GM19324 (cell line): ENCODE results near the gene PRDM7.
A peak's percentile ranks its signal among the peaks of the same experiment; 100 is the strongest.
"Not testable (repeated sequence)": the region's sequence is repeated elsewhere in the genome, so short reads cannot be mapped to it uniquely, and the experiment has no call there.

Source experiments
- ATAC-seq: cut with Tn5 transposase; IDR thresholded peaks from one replicate; pipeline ENCODE4 v1.9.1; 2021; ENCODE audit warnings: mild to moderate bottlenecking, moderate library complexity; ENCODE audit not compliant: unreplicated experiment, low FRiP score

Gene PRDM7

DNA sequence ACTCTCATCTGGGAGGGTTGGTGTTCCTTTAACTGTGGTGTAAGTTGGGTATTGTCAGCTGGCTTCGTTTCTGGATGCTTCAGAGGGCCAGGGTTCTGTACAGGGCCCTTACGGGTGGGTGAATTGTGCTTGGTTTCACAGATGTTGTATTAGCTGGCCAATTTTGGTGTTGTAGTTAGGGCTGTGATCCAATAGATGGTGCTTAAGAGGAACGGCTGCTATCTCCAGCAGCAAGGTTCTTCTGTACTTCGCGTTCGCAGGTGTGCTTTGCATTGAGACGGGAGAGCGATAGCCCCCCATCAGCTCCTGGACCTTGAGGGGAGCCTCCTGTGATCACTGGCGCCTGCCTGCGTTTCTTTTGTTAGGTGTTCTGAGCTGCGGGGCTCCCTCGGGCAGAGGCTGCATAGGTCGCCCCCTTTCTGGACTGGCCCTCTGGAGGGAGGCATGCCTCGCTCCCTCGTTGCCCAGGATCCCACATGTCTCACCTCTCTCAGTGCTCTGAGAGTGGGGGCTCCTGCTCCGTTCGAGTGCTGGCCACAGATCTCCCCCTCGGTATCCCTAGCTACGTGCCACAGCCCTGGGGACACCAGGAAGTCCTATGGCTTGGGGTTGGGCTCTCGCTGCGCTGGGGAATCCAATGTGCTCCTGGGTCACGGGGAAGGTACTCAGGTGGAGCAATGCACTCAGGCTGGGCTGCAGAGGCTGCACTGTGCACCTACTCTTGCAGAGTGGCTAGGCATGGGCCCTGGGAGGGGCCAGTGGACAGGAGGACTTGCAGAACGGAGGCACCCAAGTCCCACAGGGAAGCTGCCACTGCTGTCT, 837 bp upstream of the PRDM7 start:
- ATAC-seq: peak; percentile 32

DNA sequence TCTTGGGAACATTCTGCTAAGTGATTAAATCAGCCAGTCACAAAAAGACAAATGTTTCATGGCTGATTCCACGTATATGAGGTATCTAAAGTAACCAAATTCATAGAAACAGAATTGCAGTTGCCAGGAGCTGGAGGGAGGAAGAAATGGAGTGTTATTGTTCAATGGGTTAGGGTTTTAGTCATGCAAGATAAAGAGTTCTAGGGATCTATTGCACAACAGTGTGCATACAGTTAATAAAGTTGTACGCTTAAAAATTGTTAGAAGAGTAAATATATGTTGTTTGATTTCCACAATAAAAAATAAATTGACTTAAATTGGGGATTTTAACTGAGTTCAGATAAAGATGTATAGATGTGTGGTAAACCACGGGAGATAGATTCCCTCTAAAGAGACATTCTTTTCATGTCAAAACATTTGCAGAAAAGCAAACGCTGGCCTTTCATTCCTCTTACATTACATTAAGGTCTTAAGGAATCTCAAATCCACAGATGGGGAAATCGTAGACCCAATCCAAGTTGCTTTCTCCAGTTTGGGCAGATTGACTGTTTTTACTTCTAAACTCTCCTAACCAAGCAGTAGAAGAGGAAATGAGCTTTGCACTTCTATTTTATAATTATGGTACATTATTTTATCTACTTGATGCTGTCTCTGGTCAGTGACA, 4.6 kb downstream of the PRDM7 start:
- ATAC-seq: no peak

DNA sequence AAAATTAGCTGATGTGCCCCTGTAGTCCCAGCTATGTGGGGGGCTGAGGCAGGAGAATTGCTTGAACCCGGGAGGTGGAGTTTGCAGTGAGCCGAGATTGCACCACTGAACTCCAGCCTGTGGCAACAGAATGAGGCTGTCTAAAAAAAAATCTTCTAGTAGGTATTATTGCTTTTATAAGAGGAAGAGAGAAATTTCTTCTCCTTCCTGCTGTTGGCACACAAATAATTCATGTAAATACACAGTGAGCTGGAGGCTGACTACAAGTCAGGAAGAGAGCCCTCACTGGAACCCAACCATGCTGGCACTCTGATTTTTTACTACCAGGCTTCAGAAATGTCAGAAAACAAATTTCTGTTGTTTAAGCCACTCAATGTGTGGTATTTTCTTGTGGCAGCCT, 6.7 kb downstream of the PRDM7 start:
- ATAC-seq: no peak

DNA sequence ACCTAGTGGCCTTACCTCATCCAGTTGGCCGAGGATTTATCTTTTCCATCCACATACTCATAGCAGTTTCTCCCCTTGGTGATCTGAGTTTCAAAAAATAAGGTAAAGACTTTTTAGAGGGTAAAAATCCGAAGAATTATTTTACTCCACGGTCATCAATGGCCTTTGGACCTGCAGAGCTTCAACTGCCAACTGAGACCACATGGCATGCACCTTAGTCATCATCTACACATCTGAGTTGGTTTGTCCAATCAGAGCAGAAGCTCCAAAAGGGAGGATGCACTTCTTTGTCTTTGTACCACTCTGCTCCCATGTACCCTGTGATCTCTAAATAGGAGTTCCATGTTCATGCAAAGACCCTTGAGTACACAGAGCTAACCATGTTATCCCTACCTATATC, 15.7 kb downstream of the PRDM7 start:
- no peak for ATAC-seq

DNA sequence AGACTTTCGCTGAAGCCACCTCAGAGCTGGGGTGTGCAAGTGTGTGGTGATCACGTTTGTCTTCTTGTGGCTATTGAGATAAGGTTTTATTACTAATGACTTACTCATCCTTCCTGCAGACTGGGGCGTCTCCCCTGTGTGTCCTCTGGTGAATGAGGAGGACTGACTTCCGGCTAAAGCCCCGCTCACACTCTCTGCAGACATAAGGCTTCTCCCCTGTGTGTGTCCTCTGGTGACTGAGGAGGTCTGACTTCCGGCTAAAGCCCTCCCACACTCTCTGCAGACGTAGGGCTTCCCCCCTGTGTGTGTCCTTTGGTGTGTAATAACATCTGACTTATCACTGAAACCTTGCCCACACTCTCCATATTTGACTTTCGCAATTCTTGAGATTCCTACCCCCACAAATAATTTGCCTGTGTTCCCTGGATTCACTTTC, 19.4 kb downstream of the PRDM7 start:
- ATAC-seq: no peak

DNA sequence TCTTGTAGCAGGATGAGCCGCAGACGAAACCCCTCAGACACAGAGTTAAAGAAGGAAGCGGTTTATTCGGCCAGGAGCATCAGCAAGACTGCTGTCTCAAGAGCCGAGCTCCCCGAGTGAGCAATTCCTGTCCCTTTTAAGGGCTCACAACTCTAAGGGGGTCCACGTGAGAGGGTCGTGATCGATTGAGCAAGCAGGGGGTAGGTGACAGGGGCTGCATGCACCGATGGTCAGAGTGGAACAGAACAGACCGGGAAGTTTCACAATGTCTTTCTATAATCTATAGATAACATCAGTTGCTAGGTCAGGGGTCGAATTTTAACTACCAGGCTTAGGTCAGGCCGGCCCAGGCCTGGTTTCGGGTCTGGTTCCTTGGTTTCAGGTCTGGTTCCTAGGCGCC, 20.6 kb downstream of the PRDM7 start:
- not testable (repeated sequence) for ATAC-seq

DNA sequence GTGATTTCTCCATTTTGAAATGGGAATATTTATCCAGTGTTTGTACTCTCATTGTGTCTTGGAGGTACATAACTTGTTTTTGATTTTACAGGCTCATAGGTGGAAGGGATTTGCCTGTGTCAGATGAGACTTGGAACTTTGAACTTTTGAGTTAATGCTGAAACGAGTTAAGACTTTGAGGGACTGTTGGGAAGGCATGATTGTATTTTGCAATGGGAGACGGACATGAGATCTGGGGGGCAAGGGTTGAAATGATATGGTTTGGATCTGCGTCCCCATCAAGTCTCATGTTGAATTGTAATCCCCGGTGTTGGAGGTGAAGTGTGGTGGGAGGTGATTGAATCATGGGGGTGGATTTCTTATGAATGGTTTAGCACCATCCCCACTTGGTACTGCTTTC, 21.8 kb downstream of the PRDM7 start:
- no peak for ATAC-seq

DNA sequence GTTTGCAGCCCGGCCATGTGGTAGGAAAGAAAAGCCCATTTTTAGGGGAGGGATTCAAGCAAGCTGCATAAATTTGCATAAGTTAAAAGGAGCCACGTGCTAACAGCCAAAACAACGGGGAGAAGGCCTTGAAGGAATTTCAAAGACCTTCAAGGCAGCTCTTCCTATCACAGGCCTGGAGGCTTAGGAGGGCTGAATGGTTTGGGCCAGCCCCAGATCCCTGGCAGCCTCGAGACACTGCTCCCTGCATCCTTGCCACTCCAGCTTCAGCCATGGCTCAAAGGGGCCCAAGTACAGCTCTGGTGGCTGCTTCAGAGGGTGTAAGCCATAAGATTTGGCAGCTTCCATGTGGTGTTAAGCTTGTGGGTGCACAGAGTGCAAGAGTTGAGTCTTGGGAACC, 22.6 kb downstream of the PRDM7 start:
- ATAC-seq: no peak

DNA sequence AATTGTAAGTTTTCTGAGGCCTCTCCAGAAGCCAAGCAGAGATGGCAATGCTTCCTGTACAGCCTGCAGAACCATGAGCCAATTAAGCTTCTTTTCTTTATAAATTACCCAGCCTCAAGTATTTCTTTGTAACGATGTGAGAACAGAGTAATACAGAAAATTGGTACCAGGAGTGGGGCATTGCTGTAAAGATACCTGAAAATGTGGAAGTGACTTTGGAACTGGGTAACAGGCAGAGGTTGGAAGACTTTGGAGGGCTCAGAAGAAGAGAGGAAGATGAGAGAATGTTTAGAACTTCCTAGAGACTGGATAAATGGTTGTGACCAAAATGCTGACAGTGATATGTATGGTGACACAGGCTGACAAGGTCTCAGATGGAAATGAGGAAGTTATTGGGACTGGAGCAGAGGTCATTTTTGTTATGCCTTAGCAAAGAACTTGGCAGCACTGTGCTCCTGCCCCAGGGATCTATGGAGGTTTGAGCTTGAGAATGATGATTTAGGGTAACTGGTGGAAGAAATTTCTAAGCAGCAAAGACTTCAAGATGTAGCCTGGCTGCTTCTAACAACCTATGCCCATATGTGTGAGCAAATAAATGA, 23.1 kb downstream of the PRDM7 start:
- no peak for ATAC-seq

DNA sequence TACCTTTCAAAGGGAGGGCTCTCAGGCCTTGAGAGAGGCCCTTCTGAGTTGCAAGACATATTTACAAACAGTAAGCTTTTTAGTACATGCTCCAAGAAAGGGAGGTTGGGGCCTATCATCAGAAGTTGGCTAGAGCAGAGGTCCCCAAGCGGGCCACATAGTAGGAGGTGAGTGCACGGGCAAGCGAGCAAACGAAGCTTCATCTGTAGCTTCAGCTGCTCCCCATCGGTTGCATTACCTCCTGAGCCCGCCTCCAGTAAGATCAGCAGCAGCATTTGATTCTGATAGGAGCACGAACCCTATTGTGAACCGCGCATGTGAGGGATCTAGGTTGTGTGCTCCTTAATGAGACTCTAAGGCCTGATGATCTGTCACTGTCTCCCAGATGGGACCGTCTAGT, 26.2 kb downstream of the PRDM7 start:
- no peak for ATAC-seq

DNA sequence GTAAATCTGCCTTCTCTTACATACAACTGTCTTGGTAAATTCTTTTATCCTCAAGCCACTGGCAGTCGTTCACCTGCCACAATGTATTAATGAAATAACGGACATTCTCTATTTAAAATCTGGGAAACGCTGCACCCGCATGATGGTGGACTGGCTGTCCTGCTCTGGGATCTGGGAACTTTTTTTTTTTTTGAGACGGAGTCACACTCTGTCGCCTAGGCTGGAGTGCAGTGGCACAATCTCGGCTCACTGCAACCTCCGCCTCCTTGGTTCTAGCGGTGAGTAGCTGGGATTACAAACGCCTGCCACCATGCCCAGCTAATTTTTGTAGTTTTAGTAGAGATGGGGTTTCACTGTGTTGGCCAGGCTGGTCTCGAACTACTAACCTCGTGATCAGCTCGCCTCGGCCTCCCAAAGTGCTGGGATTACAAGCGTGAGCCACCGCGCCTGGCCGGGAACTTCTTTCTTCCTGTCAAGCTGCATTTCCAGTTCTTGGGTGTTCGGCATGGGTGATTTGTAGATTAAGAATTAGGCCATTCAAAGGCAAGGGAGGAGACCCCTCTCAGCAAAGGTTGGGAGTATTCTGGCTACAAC, 28.3 kb downstream of the PRDM7 start:
- ATAC-seq: no peak

DNA sequence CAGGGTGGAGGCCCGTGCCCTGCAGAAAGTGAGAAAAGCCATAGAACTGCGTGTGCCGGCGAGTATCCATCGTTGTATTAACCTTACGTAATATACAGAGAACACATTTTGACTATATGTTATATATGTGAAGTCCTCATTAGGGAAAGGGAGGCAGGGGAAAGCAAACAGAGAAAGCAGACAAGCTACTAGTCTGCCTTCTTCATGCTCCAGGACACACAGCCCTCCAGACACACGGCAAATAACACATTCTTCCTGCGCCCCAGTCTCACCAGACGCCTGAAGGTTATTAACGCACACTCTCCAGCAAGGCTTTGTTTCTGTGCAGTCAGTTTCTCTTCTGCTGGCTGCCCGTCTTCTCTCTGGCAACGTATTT, 28.8 kb downstream of the PRDM7 start:
- ATAC-seq: no peak

DNA sequence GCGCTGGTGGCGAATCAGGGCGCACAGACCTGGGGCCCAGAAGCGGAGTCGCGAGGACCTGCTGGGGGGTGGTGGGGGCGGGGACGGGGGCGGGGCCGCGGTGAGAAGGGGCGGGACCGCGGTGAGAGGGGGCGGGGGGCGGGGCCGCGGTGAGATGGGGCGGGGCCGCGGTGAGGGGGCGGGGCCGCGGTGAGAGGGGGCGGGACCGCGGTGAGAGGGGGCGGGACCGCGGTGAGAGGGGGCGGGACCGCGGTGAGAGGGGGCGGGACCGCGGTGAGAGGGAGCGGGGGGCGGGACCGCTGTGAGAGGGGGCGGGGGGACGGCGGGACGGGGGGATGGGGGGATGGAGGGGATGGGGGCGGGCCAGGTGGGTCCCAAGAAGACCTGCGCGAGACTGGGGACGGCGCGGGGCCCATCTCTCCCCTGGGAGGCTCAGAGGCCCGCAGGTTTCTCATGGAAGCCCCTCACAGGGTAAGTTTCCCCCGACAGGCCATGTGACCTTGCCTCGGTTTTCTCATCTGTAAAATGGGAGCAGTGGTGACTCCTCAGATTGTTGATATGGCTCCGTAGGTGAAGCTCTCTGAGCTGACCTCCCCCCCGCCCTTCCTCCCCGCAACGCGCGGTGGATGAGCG, 29.3 kb downstream of the PRDM7 start:
- no peak for ATAC-seq

DNA sequence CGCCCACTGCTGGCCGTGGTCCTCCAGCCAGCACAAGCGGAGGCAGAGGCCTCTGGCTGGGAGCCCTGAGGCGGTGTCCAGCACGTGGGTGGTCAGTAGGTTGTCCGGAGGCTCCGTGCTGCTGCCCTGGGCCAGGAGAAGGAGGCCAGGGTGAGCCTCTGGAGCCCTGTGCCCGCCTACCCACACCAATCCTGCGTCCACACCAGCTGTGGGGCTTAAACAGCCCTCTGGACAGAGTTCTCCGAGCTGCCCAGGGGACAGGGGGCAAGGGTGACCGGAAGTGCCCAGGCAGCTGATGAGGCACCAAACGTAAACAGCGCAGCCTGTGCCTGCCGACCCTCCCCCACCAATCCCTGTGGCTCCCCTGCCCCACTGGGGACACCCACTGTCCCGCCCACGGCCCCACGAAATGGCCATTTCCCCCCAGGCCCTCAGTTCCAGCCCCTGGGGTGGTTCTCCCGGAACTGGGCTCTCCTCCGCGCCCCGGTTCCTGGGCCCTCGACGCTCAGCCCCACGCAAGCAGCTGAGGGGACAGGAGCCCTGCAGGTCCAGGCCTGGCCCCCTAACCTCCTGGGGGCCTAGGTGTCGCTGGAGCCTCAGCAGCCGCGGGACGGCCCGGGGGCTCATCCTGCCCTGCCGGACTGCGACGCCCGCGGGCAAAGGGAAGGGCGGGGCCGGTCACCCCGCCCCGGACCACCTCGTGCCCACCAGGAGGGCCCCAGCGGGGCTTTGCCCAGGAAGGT, 30.0 kb downstream of the PRDM7 start:
- ATAC-seq: no peak

DNA sequence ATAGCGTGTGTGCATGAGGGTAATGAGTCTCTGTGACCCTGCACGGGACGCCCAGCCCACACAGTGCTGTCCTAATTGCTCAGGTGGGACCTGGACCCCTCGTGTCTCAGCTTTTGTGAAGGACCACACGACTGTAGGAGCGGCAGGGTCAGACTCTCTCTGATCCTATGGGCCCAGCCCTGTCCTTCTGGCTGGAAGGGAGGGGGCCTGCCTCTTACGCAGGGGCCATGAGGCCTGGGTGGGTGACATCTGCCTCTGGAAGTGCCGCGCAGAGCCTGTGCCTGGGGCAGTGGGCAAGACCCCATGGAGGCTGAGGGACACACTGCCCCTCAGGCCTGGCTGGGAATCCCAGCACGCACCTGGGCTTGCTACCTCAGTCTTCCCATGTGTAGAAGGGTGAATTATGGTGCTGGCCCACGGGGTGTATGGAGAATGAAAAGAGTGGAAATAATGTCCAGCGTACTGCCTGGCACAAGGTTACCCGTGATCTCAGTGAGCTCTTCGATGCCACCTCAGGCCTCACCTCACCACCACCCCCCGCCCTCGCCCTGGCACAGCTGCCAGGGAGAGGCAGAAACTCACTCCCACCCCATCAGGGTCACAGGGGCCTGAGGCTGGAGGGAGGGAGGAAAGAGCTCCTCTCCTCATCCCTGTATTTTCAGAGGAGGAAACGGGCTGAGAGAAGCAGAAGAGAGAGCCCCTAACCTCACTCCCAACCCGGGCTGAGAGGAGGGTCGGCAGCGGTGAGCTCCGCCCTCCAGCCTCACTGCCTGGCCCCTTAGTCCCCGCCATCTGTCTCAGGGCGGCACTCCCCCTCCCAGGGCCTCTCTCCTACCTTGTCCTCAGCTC, 30.8 kb downstream of the PRDM7 start:
- no peak for ATAC-seq

DNA sequence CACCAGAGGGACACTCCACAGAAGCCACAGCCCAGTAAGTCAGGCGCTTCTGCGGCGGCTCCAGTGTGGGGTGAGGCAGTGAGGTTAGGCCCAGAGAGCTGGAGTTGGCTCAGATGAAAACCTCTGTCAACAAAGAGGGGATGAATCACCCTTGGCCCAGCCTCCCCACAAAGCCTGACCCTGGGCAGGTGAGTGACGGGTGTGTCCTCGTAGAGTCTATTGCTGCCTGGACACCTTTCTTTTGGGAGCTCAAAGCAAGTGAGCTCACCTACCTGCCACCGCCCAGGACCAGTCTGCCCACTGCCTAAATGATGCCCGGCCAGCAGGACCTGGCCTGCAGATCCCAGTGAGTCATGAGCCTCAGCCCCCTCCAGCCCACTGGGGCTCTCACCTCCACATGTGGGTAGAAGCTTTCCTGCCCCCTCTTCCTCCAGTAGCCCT, 33.0 kb downstream of the PRDM7 start:
- ATAC-seq: no peak

DNA sequence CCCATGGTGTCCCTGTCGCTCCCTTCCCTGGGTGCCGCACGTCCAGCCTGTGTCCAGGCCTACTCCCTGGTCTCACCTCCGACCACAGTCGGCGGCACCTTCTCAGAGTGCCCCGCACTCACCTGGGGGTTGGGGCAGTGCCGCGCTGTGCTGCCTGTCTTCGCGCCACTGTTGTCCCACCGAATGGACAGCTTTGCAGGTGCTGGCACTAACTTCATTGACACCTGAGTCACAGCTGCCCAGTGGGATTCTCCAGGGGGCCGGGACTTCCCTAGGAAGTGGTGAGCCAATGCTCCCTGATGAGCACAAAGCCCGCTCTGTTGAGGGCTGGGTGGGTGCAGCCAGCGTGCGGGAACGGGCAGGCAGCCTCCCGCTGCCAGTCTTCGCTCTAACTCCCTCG, 33.6 kb downstream of the PRDM7 start:
- ATAC-seq: no peak

DNA sequence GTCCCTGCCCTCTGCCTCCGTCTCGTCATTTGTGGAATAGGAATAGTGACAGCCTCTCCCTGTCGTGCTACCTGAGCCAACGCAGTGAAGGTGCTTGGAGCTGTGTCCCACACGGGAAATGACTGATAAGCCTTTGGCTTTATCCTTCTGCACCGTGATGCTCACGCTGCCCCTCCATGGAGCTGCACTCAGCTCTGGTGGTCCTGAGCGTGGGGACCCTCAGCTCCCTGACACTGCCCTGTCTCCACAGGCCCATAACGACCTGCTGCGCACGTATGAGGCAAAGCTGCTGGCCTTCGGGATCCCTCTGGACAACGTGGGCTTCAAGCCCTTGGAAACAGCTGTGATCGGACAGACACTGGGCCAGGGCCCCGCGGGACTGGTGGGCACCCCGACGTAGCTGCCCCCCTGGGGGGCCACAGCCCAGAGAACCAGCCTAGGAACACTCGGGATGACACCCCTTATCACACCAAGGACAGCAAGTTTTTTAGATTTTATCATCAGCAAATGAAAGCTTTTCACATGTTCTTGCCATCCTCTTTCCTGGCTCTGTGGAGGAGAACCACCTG, 34.1 kb downstream of the PRDM7 start:
- no peak for ATAC-seq

DNA sequence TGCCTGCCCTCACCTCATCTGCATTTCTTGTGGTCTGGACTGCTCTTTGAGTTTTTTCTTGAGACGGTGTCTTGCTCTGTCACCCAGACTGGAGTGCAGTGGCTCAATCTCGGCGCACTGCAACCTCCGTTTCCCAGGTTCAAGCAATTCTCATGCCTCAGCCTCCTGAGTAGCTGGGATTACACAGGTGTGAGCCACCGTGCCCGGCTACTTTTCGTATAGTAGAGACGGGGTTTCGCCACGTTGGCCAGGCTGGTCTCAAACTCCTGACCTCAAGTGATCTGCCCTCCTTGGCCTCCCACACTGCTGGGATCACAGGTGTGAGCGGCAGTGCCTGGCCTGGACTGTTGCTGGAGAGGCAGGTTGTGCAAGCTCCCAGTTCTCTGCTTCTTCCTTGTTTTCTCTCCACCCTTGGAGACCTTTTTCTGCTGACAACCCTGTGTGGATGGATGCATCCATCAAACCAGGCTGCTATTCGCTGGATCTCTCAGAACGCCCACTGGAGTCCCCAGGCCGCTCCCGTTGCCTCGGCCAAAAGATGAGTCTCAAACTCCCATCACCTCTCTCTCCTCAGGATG, 35.1 kb downstream of the PRDM7 start:
- ATAC-seq: no peak
